Fibroblast of skin of scalp (primary cell): ENCODE data around the gene ENPP1.
"Not testable (repeated sequence)": the region's sequence is repeated elsewhere in the genome, so short reads cannot be mapped to it uniquely, and the experiment has no call there.

Experiments
- DNase-seq: peaks from one replicate; pipeline ENCODE4 v3.0.0-alpha.2; 2013

The ENPP1 gene

GRCh38 chr6:131877999-131878789 is 70.4 kb downstream of the ENPP1 start:
- peak; percentile 8 for DNase-seq

GRCh38 chr6:131883016-131883415 is 75.2 kb downstream of the ENPP1 start:
- DNase-seq: no peak

DNA sequence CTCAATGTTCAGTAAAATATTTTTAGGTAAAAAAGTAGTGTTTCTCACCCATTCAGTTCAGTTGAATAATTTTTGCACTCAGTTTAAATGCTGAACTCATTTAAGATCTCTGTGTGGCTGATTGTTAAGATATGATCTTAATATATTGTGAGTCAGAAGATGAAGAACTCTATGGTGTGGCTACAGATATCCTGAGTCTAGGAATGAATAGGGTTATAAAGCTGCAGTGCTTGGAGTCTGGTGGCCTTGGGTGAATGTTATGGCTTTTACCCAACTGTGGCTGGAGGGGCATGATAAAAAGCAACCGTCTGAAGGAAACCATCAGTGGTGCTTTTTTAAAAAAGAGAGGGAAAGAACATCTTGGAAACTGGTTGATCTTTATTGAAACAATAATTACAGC is 77.4 kb downstream of the ENPP1 start:
- DNase-seq: no peak

DNA sequence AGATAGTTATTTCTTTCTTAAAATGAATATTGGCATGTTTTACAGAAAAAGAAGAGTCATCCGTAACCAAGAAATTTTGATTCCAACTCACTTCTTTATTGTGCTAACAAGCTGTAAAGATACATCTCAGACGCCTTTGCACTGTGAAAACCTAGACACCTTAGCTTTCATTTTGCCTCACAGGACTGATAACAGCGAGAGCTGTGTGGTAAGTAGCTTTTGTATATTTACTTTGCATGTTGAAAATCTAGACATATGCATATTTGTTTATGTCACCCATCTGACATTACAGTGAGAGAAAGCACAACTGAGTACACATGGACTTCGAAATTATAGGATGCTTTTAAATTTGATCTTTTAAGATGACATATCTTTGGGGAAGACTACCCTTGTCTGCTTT is 78.7 kb downstream of the ENPP1 start:
- no peak for DNase-seq

DNA sequence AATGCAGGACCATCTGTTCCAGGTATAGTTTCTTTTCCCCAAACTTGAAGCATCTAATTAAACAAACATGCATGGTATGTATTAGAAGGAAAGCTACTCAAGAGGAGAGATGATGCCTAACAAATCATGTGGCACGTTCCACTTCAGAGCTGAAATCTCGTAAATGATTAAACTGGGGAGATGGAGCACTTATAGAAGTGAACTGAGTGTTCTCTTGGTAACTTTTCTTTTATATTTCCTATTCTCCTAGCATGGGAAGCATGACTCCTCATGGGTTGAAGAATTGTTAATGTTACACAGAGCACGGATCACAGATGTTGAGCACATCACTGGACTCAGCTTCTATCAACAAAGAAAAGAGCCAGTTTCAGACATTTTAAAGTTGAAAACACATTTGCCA is 82.3 kb downstream of the ENPP1 start:
- no peak for DNase-seq

DNA sequence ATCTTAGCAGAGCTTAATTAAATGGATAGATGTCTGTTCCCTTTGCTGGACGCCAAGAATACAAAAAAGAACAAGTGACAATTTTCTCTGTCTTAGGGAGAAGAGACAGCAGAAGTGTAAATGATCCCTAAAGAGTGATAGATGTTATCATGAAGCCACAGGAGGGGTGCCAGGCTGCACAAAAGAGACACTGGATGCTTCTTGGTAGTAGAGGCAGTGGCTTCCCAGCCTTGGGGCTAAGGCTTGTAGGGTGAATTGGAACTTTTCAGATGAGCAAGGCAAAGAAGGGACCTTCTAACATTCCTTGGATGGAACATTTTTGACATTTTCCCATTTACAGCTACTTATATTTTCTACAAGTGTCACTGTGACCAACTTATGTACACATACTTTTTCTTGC is 85.4 kb downstream of the ENPP1 start:
- no peak for DNase-seq

DNA sequence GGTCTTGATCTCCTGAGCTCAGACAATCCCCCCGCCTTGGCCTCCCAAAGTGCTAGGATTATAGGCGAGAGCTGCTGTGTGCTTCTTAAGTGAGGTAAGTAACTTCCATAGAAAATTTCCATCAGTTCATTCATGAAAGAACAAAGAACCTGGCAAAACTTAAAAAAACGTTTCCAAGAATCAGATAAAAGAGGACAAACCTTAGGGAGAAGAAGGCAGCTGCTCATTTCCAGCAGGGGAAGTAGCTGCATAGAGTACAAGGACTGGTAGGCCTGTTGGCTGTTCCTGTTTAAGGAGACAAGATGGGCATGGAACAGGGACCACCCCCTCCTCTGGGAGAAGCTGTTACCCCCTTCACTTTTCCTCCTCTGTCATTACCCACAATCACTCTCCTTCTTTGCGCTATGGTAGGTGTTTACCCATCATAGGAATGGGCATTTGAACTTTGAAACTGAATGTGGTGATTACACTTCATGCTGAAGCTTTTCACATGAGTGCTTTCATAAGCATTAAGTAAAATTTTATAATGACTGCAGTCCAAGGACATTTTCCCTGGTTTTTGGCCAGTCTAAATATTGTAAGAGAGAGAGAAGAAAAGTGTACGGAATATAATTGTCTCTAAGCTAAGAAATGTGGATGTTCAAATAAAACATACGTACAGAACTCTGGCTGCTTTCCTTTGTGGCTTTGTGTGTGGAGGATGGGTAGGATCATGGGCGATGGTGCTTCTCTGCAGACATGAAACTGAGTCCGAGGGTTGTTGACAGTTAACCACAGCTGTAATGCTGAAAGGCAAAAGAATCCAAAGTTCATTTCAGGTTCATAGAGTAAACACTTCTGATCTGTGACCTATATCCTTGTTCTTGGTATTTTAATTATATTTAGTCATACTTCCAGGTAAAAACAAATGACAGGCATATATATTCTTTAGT is 86.9 kb downstream of the ENPP1 start:
- DNase-seq: no peak

DNA sequence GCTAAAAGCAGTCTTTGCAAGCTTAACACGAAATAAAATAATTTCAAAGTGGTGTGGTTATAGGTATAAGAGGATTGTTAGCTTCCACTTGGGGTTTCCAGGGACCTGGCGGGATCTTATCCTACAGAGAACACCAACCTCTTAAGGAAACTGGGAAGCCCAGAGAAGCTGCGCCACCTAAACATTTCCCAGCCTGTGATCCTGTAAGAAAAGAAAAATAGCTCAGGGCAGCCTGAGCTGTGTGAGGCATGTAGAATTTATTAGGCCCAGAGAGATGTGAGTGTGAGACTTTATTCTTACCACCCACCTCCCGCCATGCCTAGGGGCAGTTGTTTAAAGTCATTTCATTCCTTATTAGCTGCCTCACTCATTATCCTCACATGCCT is 89.2 kb downstream of the ENPP1 start:
- no peak for DNase-seq

- no peak for DNase-seq
Observed at GRCh38 chr6:131897621-131898020, 89.8 kb downstream of the ENPP1 start.

DNA sequence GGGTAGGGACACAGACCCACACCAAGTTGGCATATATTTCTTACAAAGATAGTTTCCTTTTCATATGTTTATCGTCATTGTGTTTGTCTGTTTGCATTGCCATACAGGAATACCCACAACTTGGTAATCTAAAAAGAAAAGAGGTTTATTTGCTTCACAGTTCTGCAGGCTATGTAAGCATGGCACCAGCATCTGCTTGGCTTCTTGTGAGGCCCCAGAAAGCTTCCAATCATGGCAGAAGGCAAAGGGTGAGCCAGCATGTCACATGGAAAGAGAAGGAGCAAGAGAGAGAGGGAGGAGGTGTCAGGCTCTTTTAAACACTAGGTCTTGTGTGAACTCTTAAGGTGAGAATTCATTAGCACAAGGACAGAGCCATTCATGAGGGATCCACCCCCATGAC is 90.9 kb downstream of the ENPP1 start:
- DNase-seq: no peak

GRCh38 chr6:131900231-131900630 is 92.4 kb downstream of the ENPP1 start:
- DNase-seq: no peak

DNA sequence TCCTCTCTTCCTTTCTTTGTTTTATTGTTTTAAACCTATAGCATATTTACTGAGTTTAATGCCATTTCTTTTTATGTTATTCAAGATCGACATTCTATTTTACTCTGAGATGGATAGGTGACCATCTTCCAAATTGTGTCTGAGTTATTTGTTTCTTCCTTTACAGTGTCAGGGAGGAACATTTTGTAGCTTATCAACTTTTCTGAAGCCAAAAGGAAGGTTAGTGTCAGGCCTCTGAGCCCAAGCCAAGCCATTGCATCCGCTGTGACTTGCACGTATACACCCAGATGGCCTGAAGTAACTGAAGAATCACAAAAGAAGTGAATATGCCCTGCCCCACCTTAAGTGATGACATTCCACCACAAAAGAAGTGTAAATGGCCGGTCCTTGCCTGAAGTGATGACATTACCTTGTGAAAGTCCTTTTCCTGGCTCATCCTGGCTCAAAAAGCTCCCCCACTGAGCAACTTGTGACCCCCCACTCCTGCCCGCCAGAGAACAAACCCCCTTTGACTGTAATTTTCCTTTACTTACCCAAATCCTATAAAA is 93.6 kb downstream of the ENPP1 start:
- not testable (repeated sequence) for DNase-seq

DNA sequence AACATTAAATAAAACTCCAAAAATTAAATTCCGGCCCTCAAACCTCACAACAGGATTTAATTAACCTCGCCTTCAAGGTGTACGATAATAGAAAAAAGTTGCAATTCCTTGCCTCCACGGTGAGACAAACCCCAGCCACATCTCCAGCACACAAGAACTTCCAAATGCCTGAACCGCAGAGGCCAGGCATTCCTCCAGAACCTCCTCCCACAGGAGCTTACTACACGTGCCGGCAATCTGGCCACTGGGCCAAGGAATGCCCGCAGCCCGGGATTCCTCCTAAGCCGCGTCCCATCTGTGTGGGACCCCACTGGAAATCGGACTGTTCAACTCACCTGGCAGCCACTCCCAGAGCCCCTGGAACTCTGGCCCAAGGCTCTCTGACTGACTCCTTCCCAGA is 95.9 kb downstream of the ENPP1 start:
- DNase-seq: not testable (repeated sequence)

- DNase-seq: not testable (repeated sequence)
Observed at GRCh38 chr6:131908787-131909186, 101.0 kb downstream of the ENPP1 start.

DNA sequence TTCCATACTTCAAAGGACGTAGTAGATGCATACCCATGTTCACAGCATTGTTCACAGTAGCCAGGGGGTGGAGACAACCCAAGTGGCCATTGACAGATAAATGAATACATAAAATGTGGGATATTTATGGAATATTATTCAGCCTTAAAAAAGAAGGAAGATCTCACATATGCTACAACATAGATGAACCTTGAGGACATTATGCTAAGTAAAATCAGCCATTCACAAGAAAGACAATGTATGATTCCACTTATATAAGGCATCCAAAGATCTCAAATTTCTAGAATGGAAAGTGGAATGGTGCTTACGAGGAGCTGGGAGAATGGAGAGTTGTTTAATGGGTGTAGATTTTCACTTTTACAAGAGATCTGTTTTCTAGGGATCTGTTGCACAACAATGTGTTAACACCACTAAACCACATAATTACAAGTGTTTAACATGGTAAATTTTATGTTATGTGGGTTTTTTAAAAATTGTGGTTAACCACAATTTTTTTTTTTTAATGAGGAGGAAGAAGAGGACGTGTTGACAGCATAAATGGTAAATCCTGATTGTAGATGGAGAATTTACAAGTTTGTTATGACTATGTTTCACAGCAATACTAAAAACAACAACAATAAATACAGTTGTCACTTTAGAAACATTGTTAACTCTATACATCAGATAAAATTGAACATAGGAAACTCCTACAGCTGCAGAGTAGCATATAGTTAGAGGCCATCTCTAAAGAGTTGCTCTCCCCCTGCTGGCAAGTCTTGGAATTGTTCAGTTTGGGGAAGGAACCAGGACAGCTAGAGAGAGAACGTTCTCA is 101.8 kb downstream of the ENPP1 start:
- DNase-seq: peak; percentile 73

GRCh38 chr6:131910219-131910589 is 102.4 kb downstream of the ENPP1 start:
- DNase-seq: no peak

GRCh38 chr6:131910956-131911355 is 103.1 kb downstream of the ENPP1 start:
- no peak for DNase-seq

- no peak for DNase-seq
Observed at GRCh38 chr6:131911951-131912350, 104.1 kb downstream of the ENPP1 start.

- no peak for DNase-seq
Observed at GRCh38 chr6:131914234-131914633, 106.4 kb downstream of the ENPP1 start.

GRCh38 chr6:131914967-131915751 is 107.3 kb downstream of the ENPP1 start:
- peak; percentile 78 for DNase-seq

DNA sequence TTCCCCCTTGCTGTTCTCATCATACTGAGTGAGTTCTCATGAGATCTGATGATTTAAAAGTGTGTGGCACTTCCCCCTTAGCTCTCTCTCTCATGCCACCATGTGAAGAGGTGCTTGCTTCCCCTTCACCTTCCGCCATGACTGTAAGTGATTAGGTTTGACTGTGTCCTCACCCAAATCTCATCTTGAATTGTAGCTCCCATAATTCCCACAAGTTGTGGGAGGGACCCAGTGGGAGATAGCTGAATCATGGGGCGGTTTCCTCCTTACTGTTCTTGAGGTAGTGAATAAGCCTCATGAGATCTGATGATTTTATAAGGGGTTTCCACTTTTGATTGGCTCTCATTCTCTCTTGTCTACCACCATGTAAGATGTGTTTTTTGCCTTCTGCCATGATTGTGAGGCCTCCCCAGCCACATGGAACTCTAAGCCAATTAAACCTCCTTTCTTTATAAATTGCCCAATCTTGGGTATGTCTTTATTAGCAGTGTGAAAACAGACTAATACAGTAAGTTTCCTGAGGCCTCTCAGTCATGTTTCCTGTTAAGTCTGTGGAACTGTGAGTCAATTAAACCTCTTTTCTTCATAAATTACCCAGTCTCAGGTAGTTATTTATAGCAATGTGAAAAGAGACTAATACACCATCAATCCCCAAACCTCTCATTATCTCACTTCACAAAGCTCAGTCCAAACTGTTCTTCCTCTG is 108.4 kb downstream of the ENPP1 start:
- DNase-seq: not testable (repeated sequence)
